Activated T-cell treated with anti-CD3 and anti-CD28 coated beads, Interleukin-2, amount 50 U/mL, for 72 hours (primary cell): ENCODE data around the gene BRINP2. TPM values are rescaled to one million over a fixed set of nuclear protein-coding genes. Genes with fewer than 3 reads are reported as not detected.

Source experiments
- ATAC-seq, 2 donors: fragments of 150-1000 bp; cut with Tn5 transposase; replicated peaks in 1 of 2; 2 replicates each; pipeline ENCODE4 v1.10.0; 2021; ENCODE audit warnings: moderate library complexity in 2 of 2, mild to moderate bottlenecking in 1 of 2
- DNase-seq, 2 donors: peaks; one replicate each; pipeline ENCODE4 v3.0.0; 2021 to 2022; ENCODE audit warnings: mixed read lengths in 1 of 2
- H3K27ac Mint-ChIP-seq: one replicate; pipeline ENCODE4 v1.8.0; 2022; ENCODE audit warnings: mild to moderate bottlenecking, moderate library complexity, mixed read lengths
- H3K27me3 Mint-ChIP-seq: one replicate; pipeline ENCODE4 v1.8.0; 2022; ENCODE audit warnings: low read depth, mixed read lengths
- H3K36me3 Mint-ChIP-seq, 2 donors: one replicate each; pipeline ENCODE4 v1.8.0; 2022; ENCODE audit warnings: mixed read lengths in 2 of 2, mild to moderate bottlenecking in 1 of 2; ENCODE audit not compliant: insufficient read depth in 2 of 2
- H3K4me1 Mint-ChIP-seq: one replicate; pipeline ENCODE4 v1.8.0; 2022; ENCODE audit warnings: low read depth, mixed read lengths
- H3K4me3 Mint-ChIP-seq, 2 donors: one replicate each; pipeline ENCODE4 v1.8.0; 2022; ENCODE audit warnings: mild to moderate bottlenecking in 2 of 2, mixed read lengths in 2 of 2, moderate library complexity in 2 of 2
- H3K9me3 Mint-ChIP-seq, 2 donors: one replicate each; pipeline ENCODE4 v1.8.0; 2022; ENCODE audit warnings: mixed read lengths in 2 of 2
- total RNA-seq, 2 donors: library from RNA; stranded (reverse); gene quantifications; one replicate each; pipeline ENCODE4 v1.2.3, GENCODE V29; 2022

Gene BRINP2, protein sequence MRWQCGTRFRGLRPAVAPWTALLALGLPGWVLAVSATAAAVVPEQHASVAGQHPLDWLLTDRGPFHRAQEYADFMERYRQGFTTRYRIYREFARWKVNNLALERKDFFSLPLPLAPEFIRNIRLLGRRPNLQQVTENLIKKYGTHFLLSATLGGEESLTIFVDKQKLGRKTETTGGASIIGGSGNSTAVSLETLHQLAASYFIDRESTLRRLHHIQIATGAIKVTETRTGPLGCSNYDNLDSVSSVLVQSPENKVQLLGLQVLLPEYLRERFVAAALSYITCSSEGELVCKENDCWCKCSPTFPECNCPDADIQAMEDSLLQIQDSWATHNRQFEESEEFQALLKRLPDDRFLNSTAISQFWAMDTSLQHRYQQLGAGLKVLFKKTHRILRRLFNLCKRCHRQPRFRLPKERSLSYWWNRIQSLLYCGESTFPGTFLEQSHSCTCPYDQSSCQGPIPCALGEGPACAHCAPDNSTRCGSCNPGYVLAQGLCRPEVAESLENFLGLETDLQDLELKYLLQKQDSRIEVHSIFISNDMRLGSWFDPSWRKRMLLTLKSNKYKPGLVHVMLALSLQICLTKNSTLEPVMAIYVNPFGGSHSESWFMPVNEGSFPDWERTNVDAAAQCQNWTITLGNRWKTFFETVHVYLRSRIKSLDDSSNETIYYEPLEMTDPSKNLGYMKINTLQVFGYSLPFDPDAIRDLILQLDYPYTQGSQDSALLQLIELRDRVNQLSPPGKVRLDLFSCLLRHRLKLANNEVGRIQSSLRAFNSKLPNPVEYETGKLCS
- total RNA-seq: not detected

- Mint-ChIP-seq H3K27me3 (peaks cover under 1% of the 10 kb centered on the region), H3K4me3 (no peak within 1 kb of the TSS), H3K36me3 (no peaks in the 10 kb centered on the region), H3K9me3 (peaks cover 0 to 1% of the 10 kb centered on the region in 2 donors), H3K4me1 (no peaks in the 10 kb centered on the region), H3K27ac (no peak within 1 kb of the TSS)
- DNase-seq (no peak), ATAC-seq (peak; percentile 29 to 49)
These were observed at the start of gene BRINP2 for GRCh38 chr1:177170756-177171535. Gene BRINP2, plus strand, starts transcription at chr1:177170958. Its CDS starts 58,919 bp downstream, at chr1:177229877.

DNA sequence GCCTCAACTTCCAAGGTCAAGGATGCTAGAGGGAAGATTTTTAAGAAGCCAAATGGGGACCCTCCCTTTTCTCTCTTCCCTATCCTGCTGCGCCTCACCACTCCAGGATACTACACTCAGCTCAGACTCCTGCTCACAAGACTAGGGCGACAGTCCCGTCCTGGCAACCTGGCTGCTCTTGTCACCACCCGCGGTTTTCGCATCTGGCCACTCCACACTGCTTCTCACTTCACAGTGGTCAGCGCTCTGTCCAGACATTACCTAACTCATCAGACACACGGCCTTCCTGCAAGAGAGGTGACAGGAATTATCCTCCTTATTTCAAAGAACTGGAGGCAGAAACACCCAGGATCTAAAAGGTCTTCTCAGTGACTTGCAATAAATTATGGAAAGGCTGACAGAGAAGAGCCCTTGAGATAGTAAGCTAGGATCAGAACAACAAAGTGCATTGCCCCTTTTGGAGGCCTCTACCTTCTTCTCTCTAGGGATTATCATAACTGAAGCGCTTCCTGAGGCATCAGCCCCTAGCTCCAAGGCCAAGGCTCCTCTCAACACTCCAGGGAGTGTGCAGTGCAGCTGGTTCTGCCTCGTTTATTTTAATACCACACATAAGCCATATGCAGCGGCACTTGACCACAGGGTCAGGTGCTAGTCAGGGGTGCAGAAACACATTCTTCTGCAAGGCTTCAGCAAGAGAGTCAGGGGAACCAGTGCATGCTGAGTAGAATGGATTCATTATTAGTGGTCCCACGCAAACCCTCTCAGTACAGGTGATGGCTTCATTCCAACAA is 48.1 kb upstream of the BRINP2 start:
- H3K4me3 Mint-ChIP-seq: no peak overlapping the region
- no peaks in the 10 kb centered on the region for H3K27me3 Mint-ChIP-seq

DNA sequence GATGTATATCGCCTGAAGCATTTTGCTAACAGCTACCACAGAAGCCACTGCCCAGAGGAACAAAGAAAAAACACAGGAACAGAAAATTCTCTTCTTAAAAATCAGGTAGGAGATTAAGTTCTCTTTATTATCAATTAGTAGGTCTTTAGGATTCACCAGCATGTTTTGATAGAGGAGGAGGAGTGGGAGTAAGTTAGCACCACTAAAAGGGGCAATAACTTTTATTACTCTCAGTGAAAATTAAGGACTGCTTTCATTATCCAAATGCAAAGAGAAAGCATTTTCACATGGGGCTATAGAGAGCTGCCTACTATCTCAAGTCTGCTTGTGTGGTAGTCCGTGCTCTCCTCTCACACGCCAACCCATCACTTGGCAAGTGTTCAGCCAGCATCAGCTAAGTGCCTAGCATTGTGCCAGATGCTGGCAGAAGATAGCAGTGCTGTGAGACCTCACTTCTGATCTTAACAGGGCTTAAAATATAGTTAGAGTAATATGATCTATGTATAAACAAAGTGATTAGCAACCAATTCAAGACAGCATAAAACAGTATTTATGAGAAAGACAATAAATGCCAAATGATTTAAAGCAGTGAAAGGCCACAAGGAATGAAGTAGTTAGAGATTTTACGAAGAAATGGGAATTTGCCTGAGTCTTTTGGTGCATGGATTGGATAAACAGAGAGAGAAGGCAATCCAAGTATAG is 46.0 kb upstream of the BRINP2 start:
- ATAC-seq (no peak), DNase-seq (no peak)
- Mint-ChIP-seq H3K27ac (no peak overlapping the region), H3K27me3 (no peaks in the 10 kb centered on the region), H3K4me3 (no peak overlapping the region), H3K9me3 (peaks cover 6 to 7% of the 10 kb centered on the region in 2 donors), H3K4me1 (no peaks in the 10 kb centered on the region), H3K36me3 (no peaks in the 10 kb centered on the region)

More for the DNA sequence above, 48.1 kb upstream of the BRINP2 start:
- Mint-ChIP-seq H3K4me1 (no peaks in the 10 kb centered on the region), H3K27ac (no peak overlapping the region), H3K9me3 (peaks cover 2 to 7% of the 10 kb centered on the region in 2 donors), H3K36me3 (no peaks in the 10 kb centered on the region)
- no peak for DNase-seq
- ATAC-seq: no peak

- DNase-seq (no peak), ATAC-seq (no peak)
- H3K4me1 Mint-ChIP-seq: no peaks in the 10 kb centered on the region
- peaks cover 6 to 7% of the 10 kb centered on the region in 2 donors for H3K9me3 Mint-ChIP-seq
- no peaks in the 10 kb centered on the region for H3K27me3 Mint-ChIP-seq
- no peak overlapping the region for H3K27ac Mint-ChIP-seq
- H3K36me3 Mint-ChIP-seq: no peaks in the 10 kb centered on the region
- H3K4me3 Mint-ChIP-seq: no peak overlapping the region
These were observed 44.5 kb upstream of the BRINP2 start for GRCh38 chr1:177126267-177126666.

GRCh38 chr1:177128665-177129281 is 42.0 kb upstream of the BRINP2 start:
- DNase-seq (no peak), ATAC-seq (no peak)
- no peak overlapping the region for H3K27ac Mint-ChIP-seq
- no peak overlapping the region for H3K4me3 Mint-ChIP-seq
- H3K9me3 Mint-ChIP-seq: peaks cover 7 to 8% of the 10 kb centered on the region in 2 donors
- H3K4me1 Mint-ChIP-seq: no peaks in the 10 kb centered on the region
- no peaks in the 10 kb centered on the region for H3K36me3 Mint-ChIP-seq
- H3K27me3 Mint-ChIP-seq: no peaks in the 10 kb centered on the region

DNA sequence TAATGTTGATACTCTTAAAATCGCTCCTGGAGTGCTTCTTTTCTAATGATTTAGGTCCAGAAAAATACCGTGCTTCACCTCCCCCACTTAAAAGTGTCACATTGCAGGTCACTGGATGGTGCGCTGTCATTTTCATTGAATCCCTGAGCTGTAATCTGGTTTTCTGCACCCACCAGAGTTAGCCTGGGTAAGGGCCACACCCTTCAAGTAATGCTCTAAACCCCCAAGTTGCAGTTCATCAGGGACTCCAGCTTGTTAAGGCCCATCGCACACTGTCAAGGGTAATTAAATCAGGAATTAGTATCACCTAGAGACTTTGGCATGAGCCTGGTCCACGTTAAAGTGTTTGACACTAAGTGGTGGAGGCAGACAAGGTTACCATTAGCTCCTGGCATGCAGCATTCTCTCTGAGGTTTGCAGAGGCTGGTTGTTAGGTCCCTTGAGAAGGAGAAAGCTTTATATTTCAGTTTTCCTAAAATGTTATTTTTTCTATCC is 40.3 kb upstream of the BRINP2 start:
- Mint-ChIP-seq H3K27ac (no peak overlapping the region), H3K9me3 (peaks cover 3 to 5% of the 10 kb centered on the region in 2 donors), H3K4me3 (no peak overlapping the region), H3K36me3 (no peaks in the 10 kb centered on the region), H3K4me1 (no peaks in the 10 kb centered on the region), H3K27me3 (no peaks in the 10 kb centered on the region)
- DNase-seq (no peak), ATAC-seq (no peak)

DNA sequence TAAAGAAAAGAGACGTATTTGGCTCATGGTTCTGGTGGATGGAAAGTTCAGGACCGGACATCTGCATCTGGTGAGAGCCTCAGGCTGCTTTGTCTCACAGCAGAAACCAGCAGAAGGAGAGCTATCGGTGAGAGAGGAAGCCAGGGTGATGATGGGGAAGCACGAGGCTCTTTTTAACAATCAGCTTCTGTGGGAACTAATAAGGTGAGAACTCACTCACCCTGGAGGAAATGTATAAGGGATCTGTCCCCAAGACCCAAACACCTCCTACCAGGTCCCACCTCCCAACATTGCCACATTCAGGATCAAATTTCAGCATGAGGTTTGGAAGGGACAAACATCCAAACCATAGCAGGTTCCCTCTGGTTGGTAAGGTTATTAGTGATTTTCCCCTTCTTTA is 39.0 kb upstream of the BRINP2 start:
- Mint-ChIP-seq H3K9me3 (peaks cover 3 to 5% of the 10 kb centered on the region in 2 donors), H3K4me3 (no peak overlapping the region), H3K27me3 (no peaks in the 10 kb centered on the region), H3K4me1 (no peaks in the 10 kb centered on the region), H3K27ac (no peak overlapping the region), H3K36me3 (no peaks in the 10 kb centered on the region)
- ATAC-seq (no peak), DNase-seq (no peak)

DNA sequence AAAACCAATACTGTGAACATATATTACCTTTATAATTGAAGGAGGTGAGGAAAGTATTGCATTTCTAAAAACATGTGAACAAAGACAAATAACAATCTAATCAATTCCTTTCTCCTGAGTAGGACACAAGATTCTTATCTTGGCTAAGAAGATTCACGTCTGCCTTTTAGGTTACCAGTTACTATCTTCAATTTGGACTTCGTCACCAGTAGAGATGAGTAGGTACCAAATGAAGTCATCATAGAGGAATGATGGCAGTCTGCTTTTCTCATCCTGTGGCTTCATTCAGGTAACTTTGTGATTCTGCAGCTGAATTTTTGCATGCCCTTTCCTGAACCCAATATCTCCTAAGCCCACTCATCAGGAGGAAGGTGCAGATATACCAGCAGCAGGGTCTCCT is 38.6 kb upstream of the BRINP2 start:
- Mint-ChIP-seq H3K4me3 (no peak overlapping the region), H3K9me3 (peaks cover 3 to 5% of the 10 kb centered on the region in 2 donors), H3K27me3 (no peaks in the 10 kb centered on the region), H3K36me3 (no peaks in the 10 kb centered on the region), H3K27ac (no peak overlapping the region), H3K4me1 (no peaks in the 10 kb centered on the region)
- ATAC-seq: no peak
- DNase-seq: no peak

DNA sequence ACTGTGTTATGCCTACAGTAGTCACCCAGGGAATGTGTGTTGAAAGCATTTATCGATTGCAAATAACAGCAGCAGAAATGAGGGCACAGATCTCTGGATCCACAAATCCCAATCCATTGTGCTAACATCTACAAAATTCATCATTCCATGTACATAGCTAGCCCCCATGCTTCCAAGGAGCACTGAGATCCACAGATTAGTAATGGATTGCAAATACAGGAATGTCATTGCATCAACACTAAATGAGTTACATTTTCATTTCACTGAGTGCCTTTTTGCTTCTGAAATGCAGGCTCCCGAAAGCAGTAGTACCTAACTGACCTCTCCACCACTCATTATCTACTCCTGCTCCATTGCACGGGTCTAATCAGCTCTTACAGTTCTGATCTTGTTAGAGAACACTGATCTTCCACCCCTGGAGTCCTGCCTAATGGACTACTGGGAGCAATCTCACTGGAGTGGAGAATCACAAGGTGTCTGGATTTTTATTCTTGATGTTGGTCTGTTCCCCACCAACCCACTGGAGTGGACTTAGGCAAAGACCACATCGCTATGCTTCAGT is 36.7 kb upstream of the BRINP2 start:
- H3K27me3 Mint-ChIP-seq: no peaks in the 10 kb centered on the region
- peak overlapping the region; percentile 16 for H3K27ac Mint-ChIP-seq
- H3K36me3 Mint-ChIP-seq: no peaks in the 10 kb centered on the region
- no peak for DNase-seq
- no peak for ATAC-seq
- H3K4me1 Mint-ChIP-seq: no peaks in the 10 kb centered on the region
- H3K4me3 Mint-ChIP-seq: no peak overlapping the region
- peaks cover 3 to 6% of the 10 kb centered on the region in 2 donors for H3K9me3 Mint-ChIP-seq

- Mint-ChIP-seq H3K4me3 (no peak overlapping the region), H3K4me1 (no peaks in the 10 kb centered on the region), H3K27ac (no peak overlapping the region), H3K27me3 (no peaks in the 10 kb centered on the region), H3K36me3 (no peaks in the 10 kb centered on the region), H3K9me3 (peaks cover 2 to 5% of the 10 kb centered on the region in 2 donors)
- no peak for DNase-seq
- ATAC-seq: no peak
These were observed 35.5 kb upstream of the BRINP2 start for GRCh38 chr1:177135250-177135649.

GRCh38 chr1:177137814-177138213 is 32.9 kb upstream of the BRINP2 start:
- H3K4me1 Mint-ChIP-seq: no peaks in the 10 kb centered on the region
- H3K36me3 Mint-ChIP-seq: no peaks in the 10 kb centered on the region
- H3K4me3 Mint-ChIP-seq: no peak overlapping the region
- DNase-seq (no peak), ATAC-seq (no peak)
- no peak overlapping the region for H3K27ac Mint-ChIP-seq
- H3K27me3 Mint-ChIP-seq: no peaks in the 10 kb centered on the region
- H3K9me3 Mint-ChIP-seq: peaks cover 2 to 3% of the 10 kb centered on the region in 2 donors
